K562 (cell line): ENCODE data around the gene PDE2A. TPM values are rescaled to one million over a fixed set of nuclear protein-coding genes. Genes with fewer than 3 reads are reported as not detected.

Source experiments
- ATAC-seq: fragments of 200-7000 bp; cut with Tn5 transposase; 3 replicates; pipeline ENCODE4 v1.9.1; 2020; ENCODE audit warnings: moderate library complexity
- BruUV-seq: library from RNA; stranded (reverse); fragments of 400-500 nt; replicated peaks from 2 replicates; lab custom pipeline; 2021; lab: Mats Ljungman, UMichigan
- CTCF ChIA-PET: fragments of 300-600 bp; formaldehyde crosslinking; extraction: SDS; loops from one replicate; lab custom pipeline; 2021; ENCODE audit warnings: low intra/inter-chr PET ratio; lab: Yijun Ruan, JAX
- POLR2A ChIA-PET: fragments of 300-600, 350-650 bp; sonication (Branson Sonifier 250); formaldehyde crosslinking; extraction: SDS; loops from one replicate; lab custom pipeline; 2021; ENCODE audit warnings: antibody characterized with exemption, inconsistent platforms; lab: Yijun Ruan, JAX
- DNase-seq, 4 experiments: peaks; one replicate each; pipeline versions ENCODE4 v3.0.0 to v3.0.0-alpha.2; 2011 to 2018; ENCODE audit warnings: low spot score in 3 of 4, mixed read lengths in 3 of 4; ENCODE audit errors: extremely low read depth in 1 of 4
- FAIRE-seq: peaks from 2 replicates; lab custom pipeline; 2011; peaks lifted over from hg19 to GRCh38; lab: Jason Lieb, UNC
- H2AFZ ChIP-seq: 2 replicates; pipeline ENCODE4 v1.6.0; 2011; ENCODE audit warnings: low read depth, low read length, control low read depth, inconsistent platforms
- H3K27ac ChIP-seq: fragments of 200-600 bp; 3 replicates; pipeline ENCODE4 v1.8.0; 2011; ENCODE audit warnings: low read depth, mild to moderate bottlenecking, control low read depth, inconsistent platforms, low read length, moderate library complexity, mixed read lengths; ENCODE audit errors: extremely low read depth
- H3K27me3 ChIP-seq, 2 experiments: fragments of 300-600 bp in 1 of 2; 2 replicates in 1 of 2; 3 replicates in 1 of 2; pipeline versions ENCODE4 v1.6.0 to v1.8.0; 2011; ENCODE audit warnings: inconsistent platforms in 2 of 2, low read length in 2 of 2, mild to moderate bottlenecking in 1 of 2, mixed read lengths in 1 of 2, moderate library complexity in 1 of 2; ENCODE audit not compliant: control insufficient read depth in 2 of 2, insufficient read depth in 2 of 2
- H3K36me3 ChIP-seq: fragments of 300-600 bp; 3 replicates; pipeline ENCODE4 v1.8.0; 2011; ENCODE audit warnings: mild to moderate bottlenecking, low read length, inconsistent platforms; ENCODE audit not compliant: control insufficient read depth, insufficient read depth
- H3K4me1 ChIP-seq, 2 experiments: fragments of 200-600 bp in 1 of 2; replicated peaks in 1 of 2; 2 replicates in 1 of 2; 3 replicates in 1 of 2; pipeline versions ENCODE4 v1.5.1 to v1.8.0; 2011; ENCODE audit warnings: inconsistent platforms in 2 of 2, low read length in 2 of 2, mild to moderate bottlenecking in 1 of 2, mixed read lengths in 1 of 2, moderate library complexity in 1 of 2; ENCODE audit not compliant: control insufficient read depth in 2 of 2, insufficient read depth in 2 of 2
- H3K4me2 ChIP-seq: 2 replicates; pipeline ENCODE4 v1.6.1; 2011; ENCODE audit warnings: low read length, control low read depth, inconsistent platforms, mixed read lengths; ENCODE audit not compliant: insufficient read depth
- H3K4me3 ChIP-seq: fragments of 200-600 bp; sonication (generic), shearing (Covaris generic); 2 replicates; pipeline ENCODE4 v1.5.1; 2016; ENCODE audit warnings: control low read depth, inconsistent platforms
- H3K79me2 ChIP-seq: fragments of 200-600 bp; 3 replicates; pipeline ENCODE4 v1.8.0; 2011; ENCODE audit warnings: low read length, inconsistent platforms; ENCODE audit not compliant: control insufficient read depth, insufficient read depth
- H3K9ac ChIP-seq, 2 experiments: 2 replicates each; pipeline versions ENCODE4 v1.6.0 to v1.6.1; 2011; ENCODE audit warnings: low read depth in 2 of 2, low read length in 2 of 2, control low read depth in 1 of 2, inconsistent platforms in 1 of 2, mild to moderate bottlenecking in 1 of 2, mixed read lengths in 1 of 2; ENCODE audit not compliant: insufficient read depth in 1 of 2
- H3K9me1 ChIP-seq: one replicate; pipeline ENCODE4 v1.6.0; 2011; ENCODE audit warnings: inconsistent platforms, mild to moderate bottlenecking, low read length, moderate library complexity; ENCODE audit not compliant: control insufficient read depth, insufficient read depth
- H3K9me3 ChIP-seq: replicated peaks from 2 replicates; pipeline ENCODE4 v1.5.1; 2011; ENCODE audit warnings: low read depth, low read length, inconsistent platforms; ENCODE audit not compliant: control insufficient read depth, insufficient read depth
- H4K20me1 ChIP-seq: replicated peaks from 2 replicates; pipeline ENCODE4 v1.6.1; 2011; ENCODE audit warnings: low read length, inconsistent platforms, mixed read lengths; ENCODE audit not compliant: control insufficient read depth, insufficient read depth
- DDX20 ChIP-seq: fragments of 450-650 bp; IDR thresholded peaks from 2 replicates; pipeline ENCODE4 v1.6.1; 2016; ENCODE audit warnings: missing genetic modification characterization, low read depth, mild to moderate bottlenecking, missing compliant biosample characterization, moderate library complexity
- MBD1 ChIP-seq: fragments of 250-450 bp; sonication (Bioruptor Pico); IDR thresholded peaks from 2 replicates; pipeline ENCODE4 v1.8.0; 2022; ENCODE audit warnings: inconsistent platforms
- SMARCA4 ChIP-seq: fragments of 450-650 bp; IDR thresholded peaks from 2 replicates; pipeline ENCODE4 v1.6.1; 2016
- TAF9B ChIP-seq: fragments of 450-650 bp; IDR thresholded peaks from 2 replicates; pipeline ENCODE4 v1.6.1; 2018; ENCODE audit warnings: mild to moderate bottlenecking; ENCODE audit not compliant: partially characterized antibody
- ZNF143 ChIP-seq: sonication (generic); formaldehyde crosslinking; IDR thresholded peaks from 2 replicates; pipeline ENCODE4 v1.9.0; 2022; ENCODE audit warnings: mild to moderate bottlenecking, missing genetic modification reagents
- ZNF253 ChIP-seq: fragments of 250-450 bp; sonication (Bioruptor Pico); conservative IDR thresholded peaks from 2 replicates; pipeline ENCODE4 v1.6.1; 2021; ENCODE audit warnings: mild to moderate bottlenecking
- WGBS: fragments of 100-300 bp; shearing (Covaris generic); methylation state at CpG from one replicate; pipeline ENCODE4 v1.1.6; 2016; ENCODE audit warnings: low coverage, mixed read lengths; ENCODE audit not compliant: insufficient coverage; ENCODE audit errors: missing lambda C conversion rate; 5-methylcytosine and 5-hydroxymethylcytosine counted together
- in situ Hi-C: fragments of 300-500 bp; cut with MboI; formaldehyde crosslinking; loops from 4 replicates; pipeline ENCODE4 v1.15.0; 2018; ENCODE audit warnings: inconsistent platforms, mixed read lengths
- intact Hi-C: fragments of 100-400 bp; cut with micrococcal nuclease; formaldehyde crosslinking; loops from 2 replicates; pipeline ENCODE4 v1.14.2; 2022
- polyA plus RNA-seq, 8 experiments: library from polyadenylated mRNA; depleted of rRNA in 4 of 8; stranded (reverse) in 5 of 8; unstranded in 3 of 8; fragments of >200 nt; fragmentation: Nextera tagmentation in 2 of 8; fragmentation: Illumina TruSeq in 1 of 8; extraction: Ambion mirVana in 2 of 8; extraction: Trizol in 1 of 8; gene quantifications; 2 replicates each; pipeline versions ENCODE4 v1.2.1 to v1.2.3, GENCODE V29; 2011 to 2014; ENCODE audit warnings: inconsistent platforms in 1 of 8, missing spikeins in 1 of 8
- total RNA-seq, 7 experiments: library from RNA; depleted of rRNA in 6 of 7; stranded (reverse); fragments of >200 nt in 6 of 7; fragmentation: Illumina TruSeq in 2 of 7; extraction: Trizol in 2 of 7; gene quantifications; 2 replicates each; pipeline versions ENCODE4 v1.2.1 to v1.2.3, GENCODE V29; 2011 to 2021; ENCODE audit warnings: low replicate concordance in 1 of 7
- TF ChIP-seq, protein P1 (sequence below): fragments of 450-650 bp; IDR thresholded peaks from 2 replicates; pipeline ENCODE4 v1.6.1; 2014; ENCODE audit warnings: low read depth, mild to moderate bottlenecking, moderate library complexity, borderline replicate concordance

PDE2A gene
- total and polyA plus RNA-seq, 9 of the 15 experiments (the other 6 are each of a cell fraction or from before 2014, with no cell fraction given): 0.07 to 15.2 (median 1.6) TPM; not detected in 1

DNA sequence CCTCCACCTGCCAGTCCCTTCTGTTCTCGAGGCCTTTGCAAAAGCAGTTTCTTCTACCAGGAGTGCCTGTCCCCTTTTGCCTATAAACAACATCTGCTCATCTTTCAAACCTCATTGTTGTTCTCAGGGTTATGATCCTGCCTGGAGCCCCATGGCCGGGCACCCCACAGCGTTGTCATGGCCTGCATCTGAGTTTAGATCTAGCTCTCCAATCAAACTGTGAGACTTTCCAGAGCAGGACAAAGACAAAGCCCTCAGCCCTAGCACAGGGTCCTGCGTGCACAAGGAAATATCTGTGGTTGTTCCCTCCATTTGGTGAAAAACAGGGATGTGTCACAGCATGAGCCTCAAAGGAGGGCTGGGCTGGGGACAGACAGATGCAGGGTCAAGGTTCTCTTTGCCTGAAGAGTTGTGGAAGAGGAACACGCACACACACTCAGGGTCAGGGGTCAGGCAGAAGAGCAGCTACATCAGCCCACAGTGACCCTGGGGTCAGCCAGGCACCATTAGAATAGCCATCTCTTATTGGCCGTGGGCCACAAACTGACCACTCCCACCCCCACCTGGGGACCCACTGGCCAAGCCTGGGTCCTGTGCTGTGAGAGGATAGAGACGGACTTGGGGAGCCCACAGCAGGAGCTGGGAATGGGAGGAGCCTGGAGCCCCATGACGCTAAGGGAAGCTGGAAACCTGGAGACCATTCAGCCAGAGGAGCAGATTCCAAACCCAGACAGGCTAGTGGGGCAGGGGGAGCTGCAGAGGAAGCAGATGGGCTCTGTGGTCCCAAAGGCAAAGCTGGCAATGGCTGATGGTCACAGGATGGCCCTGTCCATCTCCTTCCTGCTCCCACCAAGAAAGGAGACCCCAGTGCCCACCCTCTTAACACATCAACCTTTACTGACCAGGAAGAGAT is 99.4 kb downstream of the PDE2A start:
- H3K36me3 ChIP-seq: no peaks in the 10 kb centered on the region
- no peak overlapping the region for H3K4me3 ChIP-seq
- no peaks in the 10 kb centered on the region for H3K9me3 ChIP-seq
- in situ Hi-C loops (loop anchor here (5.0 kb wide), 1 partner anchor 103 kb away; no protein-coding TSS in a partner anchor), intact Hi-C loops (no loop called here)
- H2AFZ ChIP-seq: no peak overlapping the region
- DNase-seq: no peak
- H3K9me1 ChIP-seq: no peaks in the 10 kb centered on the region
- WGBS: 1% methylated on average over 7 of the region's 8 CpGs
- no peak for FAIRE-seq
- no peak overlapping the region for H3K4me2 ChIP-seq
- H3K9ac ChIP-seq: no peak overlapping the region
- peaks cover 11% of the 10 kb centered on the region; the same call in 1 of the 2 replicates for H4K20me1 ChIP-seq
- TF ChIP-seq MBD1 (CRISPR knock-in tag): no peak
- no peak for TF ChIP-seq SMARCA4
- no peak for TF ChIP-seq DDX20 (tag)
- TF ChIP-seq ZNF253 (CRISPR knock-in tag): no peak
- TF ChIP-seq TAF9B: no peak
- no peak for TF ChIP-seq ZNF143 (CRISPR knock-in tag)
- TF ChIP-seq, protein P1, sequence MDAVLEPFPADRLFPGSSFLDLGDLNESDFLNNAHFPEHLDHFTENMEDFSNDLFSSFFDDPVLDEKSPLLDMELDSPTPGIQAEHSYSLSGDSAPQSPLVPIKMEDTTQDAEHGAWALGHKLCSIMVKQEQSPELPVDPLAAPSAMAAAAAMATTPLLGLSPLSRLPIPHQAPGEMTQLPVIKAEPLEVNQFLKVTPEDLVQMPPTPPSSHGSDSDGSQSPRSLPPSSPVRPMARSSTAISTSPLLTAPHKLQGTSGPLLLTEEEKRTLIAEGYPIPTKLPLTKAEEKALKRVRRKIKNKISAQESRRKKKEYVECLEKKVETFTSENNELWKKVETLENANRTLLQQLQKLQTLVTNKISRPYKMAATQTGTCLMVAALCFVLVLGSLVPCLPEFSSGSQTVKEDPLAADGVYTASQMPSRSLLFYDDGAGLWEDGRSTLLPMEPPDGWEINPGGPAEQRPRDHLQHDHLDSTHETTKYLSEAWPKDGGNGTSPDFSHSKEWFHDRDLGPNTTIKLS: no peak
- ChIA-PET CTCF (interaction anchor here (2.7 kb wide), 1 partner anchor 93 kb away, joined by 16 read pairs; no protein-coding TSS in a partner anchor), POLR2A (interaction anchor here (0.6 to 0.8 kb wide), 2 partner anchors 16 to 103 kb away, joined by 3 read pairs; no protein-coding TSS in a partner anchor)
- BruUV-seq: no TSS peak
- no peaks in the 10 kb centered on the region; a peak in 1 of 5 replicates for H3K4me1 ChIP-seq
- peaks cover 5 to 50% of the 10 kb centered on the region in 2 experiments; a peak in 4 of 5 replicates for H3K27me3 ChIP-seq
- H3K79me2 ChIP-seq: no peaks in the 10 kb centered on the region
- no peak for ATAC-seq
- no peak overlapping the region for H3K27ac ChIP-seq
